Loucy (cell line): ENCODE data around the gene PRDM2.

ENCODE experiments used
- CTCF ChIP-seq: fragments of 200-600 bp; sonication (generic); conservative IDR thresholded peaks from 2 replicates; pipeline ENCODE4 v1.5.1; 2014; ENCODE audit warnings: mild to moderate bottlenecking, antibody characterized with exemption, low read length
- EZH2phosphoT487 ChIP-seq: fragments of 200-600 bp; IDR thresholded peaks from 2 replicates; pipeline ENCODE4 v1.6.1; 2018; ENCODE audit warnings: antibody characterized with exemption, mild to moderate bottlenecking, moderate library complexity, borderline replicate concordance

- no peak for TF ChIP-seq CTCF
- TF ChIP-seq EZH2phosphoT487: no peak
These were observed 169.3 kb downstream of the PRDM2 start for GRCh38 chr1:13869172-13869797.
